Stimulated activated CD8-positive, alpha-beta memory T cell treated with anti-CD3 and anti-CD28 coated beads, Interleukin-7, amount 100 ng/mL, for 24 hours (primary cell): Measurements from ENCODE around the gene SOX2.

Experiments used
- DNase-seq: peaks from one replicate; pipeline ENCODE4 v3.0.0-alpha.2; 2020; ENCODE audit warnings: low read depth

The SOX2 gene

DNA sequence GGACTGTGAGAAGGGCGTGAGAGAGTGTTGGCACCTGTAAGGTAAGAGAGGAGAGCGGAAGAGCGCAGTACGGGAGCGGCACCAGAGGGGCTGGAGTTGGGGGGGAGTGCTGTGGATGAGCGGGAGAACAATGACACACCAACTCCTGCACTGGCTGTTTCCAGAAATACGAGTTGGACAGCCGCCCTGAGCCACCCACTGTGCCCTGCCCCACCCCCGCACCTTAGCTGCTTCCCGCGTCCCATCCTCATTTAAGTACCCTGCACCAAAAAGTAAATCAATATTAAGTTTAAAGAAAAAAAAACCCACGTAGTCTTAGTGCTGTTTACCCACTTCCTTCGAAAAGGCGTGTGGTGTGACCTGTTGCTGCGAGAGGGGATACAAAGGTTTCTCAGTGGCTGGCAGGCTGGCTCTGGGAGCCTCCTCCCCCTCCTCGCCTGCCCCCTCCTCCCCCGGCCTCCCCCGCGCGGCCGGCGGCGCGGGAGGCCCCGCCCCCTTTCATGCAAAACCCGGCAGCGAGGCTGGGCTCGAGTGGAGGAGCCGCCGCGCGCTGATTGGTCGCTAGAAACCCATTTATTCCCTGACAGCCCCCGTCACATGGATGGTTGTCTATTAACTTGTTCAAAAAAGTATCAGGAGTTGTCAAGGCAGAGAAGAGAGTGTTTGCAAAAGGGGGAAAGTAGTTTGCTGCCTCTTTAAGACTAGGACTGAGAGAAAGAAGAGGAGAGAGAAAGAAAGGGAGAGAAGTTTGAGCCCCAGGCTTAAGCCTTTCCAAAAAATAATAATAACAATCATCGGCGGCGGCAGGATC, at the start of gene SOX2:
TSS of gene SOX2 (plus strand) at position 601 of the 811 bp plus-strand sequence. CDS start 436 bp downstream, outside the sequence.
- no peak for DNase-seq

DNA sequence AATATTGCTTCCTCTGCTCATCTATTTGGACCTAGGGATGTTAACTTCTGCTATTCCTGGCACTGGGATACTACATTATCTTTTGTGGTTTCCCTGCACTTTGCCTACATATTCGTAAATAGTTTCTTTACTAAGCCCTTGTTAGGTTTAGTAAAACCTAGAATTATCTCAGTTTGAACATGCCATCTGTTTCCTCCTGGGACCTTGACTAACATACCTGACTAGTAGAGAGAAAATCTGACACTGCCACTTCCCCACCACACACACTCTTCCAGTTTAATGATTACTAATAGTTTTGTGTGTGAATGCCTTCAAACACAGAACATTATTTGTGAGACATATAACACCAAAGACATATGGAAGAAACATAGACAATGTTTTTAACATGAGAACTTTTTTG, 28.2 kb upstream of the SOX2 start:
- DNase-seq: no peak

DNA sequence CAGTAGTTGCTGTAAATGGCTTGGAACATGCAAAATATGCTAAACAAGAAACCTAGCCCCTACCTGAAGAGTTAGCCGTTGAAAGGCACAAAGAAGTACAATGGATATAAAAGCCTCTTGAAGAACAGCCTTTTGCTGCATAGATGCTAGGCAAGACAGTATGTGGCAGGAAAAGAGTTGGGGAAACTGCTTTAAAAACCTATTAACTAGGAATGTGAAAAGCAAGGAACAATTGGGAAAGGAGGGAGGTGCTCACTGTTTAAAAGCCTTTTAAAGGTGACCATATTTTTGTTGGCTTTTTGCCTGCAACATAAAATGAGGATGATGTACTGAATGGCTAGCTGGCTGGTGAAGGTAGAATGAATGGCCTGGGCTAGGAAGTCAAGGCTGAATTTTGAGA, 24.5 kb upstream of the SOX2 start:
- DNase-seq: no peak

DNA sequence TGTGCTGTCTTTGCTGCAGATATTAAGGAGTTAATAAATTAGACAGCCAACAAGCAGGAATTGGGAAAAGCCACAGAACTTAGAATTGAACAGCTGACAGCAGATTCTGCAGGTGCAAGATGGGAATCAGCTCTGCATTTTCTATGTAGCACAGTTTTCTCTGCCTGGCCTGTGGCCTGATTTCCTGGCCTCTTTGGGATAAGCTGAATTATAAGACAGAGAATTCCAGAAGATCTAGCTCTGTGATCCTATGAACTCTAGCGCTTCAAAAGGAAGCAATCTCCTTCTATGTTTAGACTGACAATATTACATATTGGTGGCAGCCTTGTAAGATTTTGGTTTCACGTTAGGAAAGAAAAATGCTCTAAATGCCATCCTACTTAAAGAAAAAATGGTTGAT, 24.0 kb upstream of the SOX2 start:
- DNase-seq: no peak

DNA sequence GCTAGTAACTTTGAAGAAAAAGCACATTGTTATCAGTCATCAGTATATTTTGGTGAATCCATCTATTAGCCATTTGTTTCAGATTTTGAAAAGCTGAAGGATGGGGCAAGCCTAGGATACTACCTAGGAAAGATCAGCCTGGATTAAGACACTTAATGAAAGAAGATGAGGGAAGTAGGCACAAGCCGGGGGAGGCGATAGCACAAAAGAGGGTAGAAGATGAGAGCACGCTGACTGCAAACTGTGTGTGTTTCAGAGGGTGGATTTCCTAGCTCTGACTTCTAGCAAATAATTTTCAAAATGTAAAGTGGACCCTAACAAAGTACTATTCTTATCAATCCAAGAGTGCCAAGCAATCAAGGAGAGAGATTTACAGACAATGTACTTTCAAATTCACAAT, 22.2 kb upstream of the SOX2 start:
- DNase-seq: no peak

DNA sequence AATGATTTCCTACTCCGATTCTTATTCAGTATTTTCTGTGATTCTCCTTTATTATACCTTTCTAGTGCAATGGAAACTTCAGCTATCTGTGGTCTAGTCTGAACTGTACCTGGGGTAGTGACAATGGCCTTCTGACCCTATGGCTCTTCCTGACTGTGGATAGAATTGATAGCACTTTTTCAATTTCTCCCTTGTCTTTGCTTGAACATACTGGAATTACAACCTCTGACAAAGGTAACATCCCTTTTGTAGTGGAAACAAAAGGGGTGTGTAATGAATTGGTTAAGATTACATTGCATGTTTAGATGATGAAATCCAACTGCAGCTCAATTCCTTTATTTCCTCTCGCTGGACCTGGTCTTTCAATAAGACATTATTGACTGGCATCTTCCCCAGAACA, 21.0 kb upstream of the SOX2 start:
- no peak for DNase-seq

DNA sequence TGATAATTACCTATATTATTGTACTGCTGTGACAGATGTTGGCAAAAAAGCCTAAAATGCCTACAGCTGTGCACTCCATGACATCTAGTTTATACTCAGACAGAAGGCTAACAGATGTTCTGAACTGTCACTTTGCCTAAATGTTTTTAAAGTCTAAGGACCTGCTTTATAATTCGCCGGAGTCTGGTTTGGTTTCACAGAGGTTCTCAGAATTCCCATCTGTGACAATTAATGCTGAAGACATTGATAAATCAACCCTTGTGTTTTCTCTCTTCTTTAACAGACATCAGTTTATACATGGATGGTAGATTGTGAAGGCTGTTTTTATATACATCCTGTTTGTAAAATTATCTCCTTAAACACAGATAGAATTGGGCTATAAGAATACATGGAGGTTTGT, 19.8 kb upstream of the SOX2 start:
- no peak for DNase-seq

DNA sequence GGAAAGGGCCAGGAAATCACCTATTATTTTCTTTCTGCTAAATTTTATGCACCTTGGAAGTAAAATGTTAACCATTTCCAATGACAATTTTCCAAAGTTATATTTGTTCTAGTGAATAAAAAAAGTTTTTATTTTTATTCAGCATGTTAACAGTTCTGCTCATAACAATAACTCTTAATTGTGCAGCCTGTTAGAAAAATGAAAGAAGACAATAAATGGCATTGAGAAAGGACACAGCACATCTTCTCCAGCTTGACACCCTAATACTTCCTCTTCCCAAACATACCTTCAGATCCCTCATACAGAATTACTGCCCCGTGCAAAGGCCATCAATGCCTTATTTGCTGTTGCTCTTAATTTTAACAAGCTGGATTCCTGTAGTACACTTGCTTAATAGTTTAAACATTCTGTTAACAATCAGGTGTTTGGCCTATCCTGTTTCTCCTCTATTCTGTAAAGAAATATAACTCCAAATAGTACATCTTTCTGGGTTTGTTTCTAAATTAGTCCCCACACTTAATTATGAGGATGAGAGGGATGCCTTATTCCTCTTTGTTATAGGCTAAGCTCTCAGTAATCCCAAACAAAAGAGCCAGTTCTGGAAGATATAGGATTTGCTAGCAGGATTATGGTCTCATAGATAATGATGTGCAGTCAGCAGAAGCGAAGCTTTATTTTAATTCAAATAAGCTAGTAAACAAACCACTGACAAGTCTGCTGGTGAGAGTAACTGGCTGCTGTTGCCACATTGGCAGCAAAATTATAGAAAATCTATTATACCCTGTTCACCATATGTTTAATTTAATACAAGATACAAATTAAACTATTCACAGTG, 19.2 kb upstream of the SOX2 start:
- DNase-seq: no peak

DNA sequence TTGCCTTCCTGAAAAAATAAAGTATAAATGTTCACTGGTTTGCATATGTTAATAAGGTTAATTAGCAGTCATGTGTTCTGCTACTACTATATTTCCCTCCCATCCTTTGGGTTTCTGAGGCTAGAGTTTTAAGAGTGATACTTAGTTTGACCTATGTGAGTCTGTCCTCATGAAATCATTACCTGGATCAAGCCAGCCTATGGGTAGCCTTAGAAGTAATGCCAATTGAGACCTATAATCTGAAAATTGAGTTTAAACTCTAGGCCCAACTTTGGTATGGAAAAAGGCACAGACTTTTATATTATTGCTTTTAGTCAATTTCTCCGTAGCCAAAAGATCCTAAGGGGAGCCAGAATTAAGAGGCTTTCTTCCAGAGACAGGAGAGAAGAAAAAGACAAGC, 18.4 kb upstream of the SOX2 start:
- DNase-seq: no peak

DNA sequence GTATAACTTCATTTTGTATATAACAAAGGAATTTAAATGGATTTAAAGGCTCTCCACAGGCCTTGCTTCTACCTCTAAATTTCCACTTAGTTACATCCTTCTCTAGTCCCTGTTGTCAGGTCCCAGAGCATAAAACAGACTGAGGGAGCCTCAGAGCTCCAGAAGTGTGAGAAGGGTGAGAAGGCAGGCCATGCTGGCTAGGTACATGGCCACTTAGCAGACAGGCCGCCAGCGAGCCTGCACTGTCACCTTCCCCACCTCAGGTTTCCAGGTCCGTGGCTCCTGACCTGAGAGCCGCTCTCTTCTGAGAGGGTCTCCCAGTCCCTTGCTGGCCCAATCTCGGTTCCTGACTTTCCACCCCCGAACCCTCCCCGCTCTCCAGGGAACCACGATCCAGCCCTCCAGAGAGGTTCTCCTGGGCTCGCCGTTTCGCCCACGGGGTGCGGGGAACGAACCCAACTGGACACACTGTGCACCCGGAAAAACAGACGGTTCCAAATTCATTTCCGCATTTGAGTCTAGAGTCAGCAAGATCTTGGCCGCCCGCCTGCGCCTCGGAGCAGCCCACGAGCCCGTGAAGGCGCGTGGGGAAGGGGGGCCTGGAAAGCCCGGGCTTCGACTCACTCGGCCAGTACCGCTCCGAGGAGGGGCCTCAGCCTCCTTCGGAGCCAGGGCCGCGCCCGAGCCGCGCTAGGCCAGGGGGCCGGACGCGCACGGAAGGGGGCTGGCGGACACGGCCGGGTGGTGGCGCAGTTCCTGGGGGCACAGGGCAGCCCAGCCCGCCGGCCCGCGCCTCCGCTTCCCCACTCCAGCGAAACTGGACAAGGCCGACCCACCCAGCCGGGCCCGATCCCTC, 16.7 kb upstream of the SOX2 start:
- no peak for DNase-seq

DNA sequence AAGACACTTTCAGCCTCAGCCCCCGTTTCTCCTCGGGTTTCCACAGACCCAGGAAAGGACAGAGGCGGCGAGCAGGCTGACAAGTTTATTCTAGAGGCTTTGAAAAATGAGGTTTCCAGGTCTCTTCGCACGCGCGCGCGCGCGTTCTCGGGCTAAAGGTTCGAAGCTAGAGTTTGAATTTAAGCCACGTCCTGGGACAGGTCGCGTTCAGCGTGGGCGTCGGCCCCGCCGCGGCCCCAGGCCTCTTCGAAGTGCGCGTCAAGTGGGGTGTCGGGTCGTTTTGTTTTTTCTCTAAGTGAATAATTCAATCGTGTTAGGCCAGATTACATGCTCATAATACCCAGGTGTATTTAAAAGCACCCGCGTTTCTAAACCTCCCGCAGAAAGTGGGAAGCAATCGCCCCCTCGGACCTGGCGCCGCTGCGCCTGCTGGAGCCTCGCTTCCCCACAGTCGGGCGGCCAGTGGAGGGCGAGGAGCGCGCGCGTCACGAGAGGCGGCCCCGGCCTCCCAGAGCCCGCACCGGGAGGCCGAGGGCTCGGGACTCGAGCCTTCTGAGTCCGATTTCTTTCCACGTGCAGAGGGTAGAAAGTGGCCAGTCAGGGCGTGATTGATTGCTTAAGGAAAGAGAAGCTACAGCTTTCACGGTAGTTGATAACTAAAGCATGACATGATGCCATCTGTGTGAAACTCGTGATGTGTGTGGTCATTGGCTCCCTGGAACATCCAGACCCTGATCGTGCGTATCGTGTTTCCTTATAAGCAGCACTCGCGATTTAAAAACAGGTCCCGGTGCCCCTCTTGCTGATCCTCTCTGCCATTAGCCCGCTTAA, 15.8 kb upstream of the SOX2 start:
- no peak for DNase-seq

DNA sequence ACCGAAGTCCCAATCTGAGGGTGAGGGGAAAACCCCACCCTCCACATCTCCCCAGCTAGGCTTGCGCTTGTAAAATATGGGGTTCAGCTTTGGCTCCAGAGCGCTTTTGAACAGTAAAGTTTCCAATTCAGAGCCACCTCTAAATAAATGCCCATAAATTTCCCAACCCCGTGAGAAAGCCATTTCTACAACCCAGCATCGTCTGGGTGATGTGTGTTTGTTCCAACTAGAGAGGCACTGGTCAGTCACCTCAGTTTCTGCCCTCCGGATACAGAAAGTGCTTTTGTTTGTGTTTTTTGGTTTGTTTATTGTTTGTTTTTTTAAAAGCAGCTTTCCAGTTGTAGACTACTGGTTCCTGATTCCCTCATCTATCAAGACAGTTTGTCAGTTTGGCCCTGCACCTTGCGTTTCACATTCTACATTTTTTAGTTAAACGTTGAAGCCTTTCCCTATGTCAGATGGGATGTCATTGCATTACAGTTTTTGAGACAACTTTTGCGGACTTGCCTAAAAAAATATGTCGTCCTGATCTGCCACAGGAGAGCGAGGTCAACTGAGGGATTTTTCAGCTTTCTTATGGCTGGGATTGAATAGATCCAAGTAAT, 15.0 kb upstream of the SOX2 start:
- no peak for DNase-seq

DNA sequence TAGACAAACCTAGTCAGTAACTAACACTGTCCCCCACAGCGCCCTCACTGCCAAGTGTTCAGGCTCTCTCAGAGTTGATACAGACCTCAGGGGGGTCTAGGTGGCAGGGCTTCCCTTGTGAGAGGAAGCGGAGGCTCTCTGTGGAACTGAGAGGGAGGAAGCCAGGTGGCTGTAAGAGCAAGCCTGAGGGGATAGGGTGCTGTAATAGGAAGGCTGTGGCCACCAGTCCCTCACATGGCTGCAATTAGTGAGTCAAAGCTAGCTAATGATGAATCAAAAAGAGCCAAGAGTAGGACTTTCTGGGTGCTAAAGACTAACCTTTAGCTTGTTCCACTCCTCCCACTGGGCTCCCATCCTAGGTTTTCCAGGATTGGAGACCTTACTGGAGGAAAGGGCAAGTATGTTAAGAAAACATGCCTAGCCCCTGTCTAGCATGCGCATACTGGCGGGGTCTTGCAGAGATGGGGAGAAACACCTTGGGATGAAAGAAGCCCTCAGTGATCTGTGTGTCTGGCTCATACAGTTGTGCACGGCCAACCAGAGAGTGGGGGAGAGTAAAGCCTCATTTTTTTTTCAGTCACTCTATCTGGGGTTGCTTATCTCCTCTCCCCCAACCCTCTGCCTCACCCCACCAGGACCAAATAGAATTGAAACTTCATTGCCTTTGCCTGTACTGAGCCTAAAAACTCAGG, 13.3 kb upstream of the SOX2 start:
- DNase-seq: no peak

DNA sequence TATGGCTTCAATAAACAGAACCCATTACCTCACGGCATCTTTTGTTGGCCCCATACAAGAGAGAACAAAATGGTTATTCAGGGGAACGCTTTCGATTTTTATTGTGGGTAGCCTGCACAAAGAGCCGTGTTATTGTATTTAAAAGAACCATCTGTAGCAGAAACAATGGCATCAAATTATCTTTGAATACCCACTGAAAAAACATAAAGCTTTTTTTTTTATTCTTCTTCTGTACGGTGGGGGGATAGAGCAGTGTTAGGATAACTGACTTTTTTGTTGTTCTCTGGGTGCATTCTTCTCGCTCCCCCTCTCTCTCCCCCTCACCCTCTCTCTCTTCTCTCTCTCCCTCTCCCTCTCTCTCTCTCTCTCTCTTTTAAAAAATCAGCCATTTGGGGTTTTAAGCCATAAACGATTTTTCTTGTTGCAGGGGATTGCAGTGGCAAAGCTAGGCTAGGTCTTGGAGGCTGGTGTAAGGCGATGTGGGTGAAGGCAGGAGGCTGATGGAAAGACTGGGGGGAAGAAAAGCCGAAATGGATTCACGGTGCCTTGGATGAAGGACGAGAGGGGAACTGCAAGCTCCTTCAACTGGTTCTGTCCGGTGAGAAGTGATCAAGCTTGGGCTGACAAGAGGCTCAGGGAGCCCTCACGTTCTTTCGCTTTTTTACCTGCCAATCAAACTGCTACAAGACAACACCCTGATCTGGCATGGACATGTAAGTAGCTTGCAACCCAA, 12.4 kb upstream of the SOX2 start:
- no peak for DNase-seq

DNA sequence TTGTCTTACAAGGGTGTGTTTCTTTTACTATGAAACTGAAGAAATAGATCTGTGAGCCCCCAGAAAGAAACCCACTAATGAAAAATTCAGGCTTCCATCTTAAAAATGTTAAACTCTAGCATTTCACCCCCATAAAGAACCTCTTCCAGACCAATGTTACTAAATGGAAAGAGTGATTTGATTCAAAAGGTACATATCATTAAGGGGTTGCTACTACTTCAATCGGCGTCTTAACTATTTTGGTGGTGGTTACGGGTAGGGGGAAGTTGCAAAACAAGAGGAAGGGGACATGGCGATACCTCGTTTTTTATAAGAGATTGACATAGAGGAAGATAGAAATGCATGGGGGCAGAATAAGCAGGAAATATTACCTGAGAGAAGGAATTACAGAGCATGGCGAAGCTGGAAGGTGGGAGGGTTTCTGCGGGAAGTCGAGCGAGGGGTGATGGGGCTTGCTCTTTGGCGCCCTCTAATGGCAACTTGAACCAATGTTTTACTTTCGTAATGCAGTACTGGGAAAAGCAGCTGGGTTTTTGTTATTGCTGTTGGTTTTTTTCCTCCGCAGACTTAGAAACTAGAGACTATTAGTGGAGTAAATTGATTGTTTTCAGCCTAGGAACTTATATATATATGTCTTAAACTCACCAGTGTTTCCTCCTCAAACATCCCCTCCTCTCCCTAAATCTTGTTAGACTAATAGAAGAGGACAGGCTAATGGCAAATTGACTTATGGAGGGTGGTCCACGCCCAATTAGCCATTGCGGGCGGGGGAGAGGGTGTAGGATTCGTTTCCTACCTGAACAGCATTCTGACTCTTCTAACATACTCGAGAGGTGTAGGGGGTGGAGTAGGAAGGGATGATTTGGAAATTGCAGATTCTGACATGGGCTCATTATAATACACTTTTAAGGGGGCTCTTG, 11.3 kb upstream of the SOX2 start:
- no peak for DNase-seq

DNA sequence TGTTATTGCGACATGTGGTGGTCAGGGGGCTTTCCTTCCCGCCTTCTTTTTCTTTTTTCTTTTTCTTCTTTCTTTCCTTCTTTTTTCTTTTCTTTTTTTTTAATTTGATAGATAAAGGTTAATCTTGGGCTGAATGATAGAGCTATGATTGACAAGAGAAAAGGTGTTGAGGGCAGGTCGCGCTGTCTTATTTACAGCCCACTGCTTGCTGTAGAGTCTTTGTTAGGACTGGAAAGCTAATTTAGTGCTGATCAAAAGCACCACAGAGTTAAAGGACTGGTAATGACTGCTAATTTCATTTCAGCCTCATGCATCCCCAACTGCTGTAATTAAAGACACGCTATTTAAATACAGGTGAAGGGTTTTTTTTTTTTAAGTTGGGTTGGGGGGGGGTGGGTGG, 10.6 kb upstream of the SOX2 start:
- DNase-seq: no peak

DNA sequence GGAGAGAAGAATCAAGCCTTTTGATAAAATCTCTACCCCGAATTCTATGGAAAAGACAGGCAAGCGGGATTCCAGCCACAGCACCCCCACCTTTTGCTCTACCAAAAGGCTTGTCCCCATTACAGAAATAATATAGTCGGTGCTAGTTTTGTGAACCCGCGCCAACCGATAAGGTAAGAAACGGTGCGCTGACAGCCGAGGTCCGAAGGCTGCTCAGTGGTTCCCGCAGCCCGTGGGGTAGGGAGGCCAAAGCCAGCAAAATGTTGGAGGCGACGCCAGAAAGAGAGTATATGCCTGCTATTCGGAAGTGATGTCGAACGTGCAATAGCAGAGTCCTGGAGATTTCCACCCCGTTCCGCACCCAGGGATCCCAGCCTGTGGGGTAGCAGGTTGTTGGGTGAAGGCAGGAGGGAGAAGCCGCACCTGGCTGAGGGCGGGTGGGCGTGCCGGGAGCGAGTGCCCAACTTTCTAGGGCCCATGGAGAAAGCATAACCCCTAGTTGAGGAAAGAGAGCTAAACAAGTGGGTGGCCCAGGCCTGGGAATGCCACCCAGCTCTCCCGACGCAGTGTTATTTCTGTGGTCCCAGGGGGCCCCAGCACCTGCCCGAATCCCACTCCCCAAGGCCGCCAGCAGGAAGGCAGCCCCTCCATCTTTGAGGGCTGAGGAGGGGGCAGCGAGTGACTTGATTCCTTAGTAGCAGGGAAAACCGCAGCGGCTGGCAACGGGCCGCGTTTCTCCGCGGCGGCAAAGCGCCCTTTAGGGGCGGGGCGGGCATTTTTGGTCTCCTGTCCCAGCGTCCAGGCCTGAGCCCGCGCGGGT, 7.9 kb upstream of the SOX2 start:
- no peak for DNase-seq
